Right lobe of liver (tissue), 6 donors: ENCODE results near the gene ENTPD1. TPM values are rescaled to one million over a fixed set of nuclear protein-coding genes. Genes with fewer than 3 reads are reported as not detected.
"Not testable (repeated sequence)": the region's sequence is repeated elsewhere in the genome, so short reads cannot be mapped to it uniquely, and the experiment has no call there.

Source experiments
- ATAC-seq, 4 donors: fragments of 200-7000 bp; cut with Tn5 transposase; one replicate each; pipeline ENCODE4 v1.9.1; 2020; ENCODE audit warnings: mild to moderate bottlenecking in 4 of 4, moderate library complexity in 4 of 4
- DNase-seq, 3 donors: peaks; one replicate each; pipeline ENCODE4 v3.0.0-alpha.2; 2020
- H3K27ac ChIP-seq, 3 donors: fragments of 200-600 bp; one replicate each; pipeline ENCODE4 v1.8.0; 2022
- H3K27me3 ChIP-seq, 2 donors: fragments of 200-600 bp; one replicate each; pipeline ENCODE4 v1.8.0; 2022
- H3K36me3 ChIP-seq, 4 donors: fragments of 200-600 bp; sonication (generic) in 1 of 4; one replicate each; pipeline versions ENCODE4 v1.5.1 to v1.8.0; 2017 to 2022; ENCODE audit warnings: control low read depth in 1 of 4
- H3K4me1 ChIP-seq, 4 donors: fragments of 200-600 bp; sonication (generic) in 1 of 4; one replicate each; pipeline versions ENCODE4 v1.5.1 to v1.8.0; 2017 to 2022; ENCODE audit warnings: control low read depth in 1 of 4
- H3K4me3 ChIP-seq, 3 donors: fragments of 200-600 bp; one replicate each; pipeline ENCODE4 v1.8.0; 2022
- H3K9me3 ChIP-seq, 4 donors: fragments of 200-600 bp; sonication (generic) in 1 of 4; one replicate each; pipeline versions ENCODE4 v1.5.1 to v1.8.0; 2017 to 2022; ENCODE audit warnings: control low read depth in 1 of 4
- CTCF ChIP-seq, 4 donors: fragments of 200-600 bp in 3 of 4; fragments of 450-650 bp in 1 of 4; IDR thresholded peaks; one replicate each; pipeline versions ENCODE4 v1.5.1 to v1.8.0; 2016 to 2022; ENCODE audit warnings: antibody characterized with exemption in 4 of 4, mild to moderate bottlenecking in 2 of 4
- POLR2A ChIP-seq: fragments of 450-650 bp; IDR thresholded peaks from one replicate; pipeline ENCODE4 v1.6.1; 2017; ENCODE audit warnings: antibody characterized with exemption, mild to moderate bottlenecking
- WGBS: methylation state at CpG from one replicate; pipeline ENCODE4 v1.1.6; 2018; ENCODE audit warnings: low coverage, low lambda C conversion rate; ENCODE audit not compliant: insufficient coverage; ENCODE audit errors: missing lambda C conversion rate; 5-methylcytosine and 5-hydroxymethylcytosine counted together
- intact Hi-C, 2 donors: fragments of 100-400 bp; cut with DNase I; formaldehyde crosslinking; loops; one replicate each; pipeline versions ENCODE4 v1.11.2 to v1.14.1; 2022
- total RNA-seq, 6 experiments: library from RNA; depleted of rRNA in 2 of 6; stranded (reverse); fragments of >200 nt in 2 of 6; fragmentation: NEBNext Ultra II Directional in 3 of 6; extraction: Animal tissue kit (Norgen Biotek cat#: 25700) in 3 of 6; gene quantifications; one replicate each; pipeline versions ENCODE4 v1.1.0 to v1.2.4, GENCODE V29; 2016 to 2023
- donor health status: DM: no; HTN: yes; CAD: no.
- donor health status: DM: no; HTN: no; CAD: no.
- donor health status: DM: no; HTN: no; CAD: no.
- donor health status: DM: no; HTN: yes; CAD: no.
- donor health status: DM: no; HTN: yes; CAD: no.

The ENTPD1 gene
- total RNA-seq, 6 experiments from 2014 or later, result 1.8 to 4.7 (median 3.6) TPM

DNA sequence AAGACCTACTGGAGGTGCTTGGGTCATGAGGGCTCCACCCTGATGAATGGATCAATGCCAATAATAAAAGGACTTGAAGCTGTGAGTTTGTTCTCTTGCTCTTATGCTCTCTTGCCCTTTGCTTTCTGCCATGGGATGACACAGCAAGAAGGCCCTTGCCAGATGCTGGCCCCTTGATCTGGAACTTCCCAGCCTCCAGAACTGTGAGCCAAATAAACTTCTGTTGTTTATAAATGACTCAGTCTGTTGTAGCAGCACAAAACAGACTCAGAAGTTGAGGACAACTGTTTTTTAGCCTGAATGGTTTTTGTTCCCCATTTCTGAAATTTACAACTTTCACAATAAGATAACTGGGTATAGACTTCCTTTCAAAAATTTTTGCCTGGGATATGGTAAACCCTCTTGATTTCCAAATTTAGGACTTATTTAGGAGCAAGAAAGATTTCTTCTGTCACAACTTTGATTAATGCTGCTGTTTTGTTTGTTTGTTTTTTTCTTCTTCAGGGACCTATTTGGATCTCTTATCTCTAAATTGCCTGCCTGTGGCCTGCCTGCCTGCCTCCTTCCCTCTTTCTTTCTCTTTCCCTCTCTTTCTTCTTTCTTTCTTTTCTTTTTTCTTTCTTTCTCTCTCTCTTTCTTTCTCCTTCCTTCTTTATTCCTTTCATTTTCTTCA, 12.1 kb downstream of the ENTPD1 start:
- intact Hi-C loops, result no loop called here
- no peak overlapping the region for H3K27ac ChIP-seq
- H3K36me3 ChIP-seq, result no peaks in the 10 kb centered on the region
- TF ChIP-seq CTCF (IDR thresholded peaks at IDR 0.05) (no peak), POLR2A (no peak)
- no peaks in the 10 kb centered on the region for H3K27me3 ChIP-seq
- no peaks in the 10 kb centered on the region for H3K9me3 ChIP-seq
- DNase-seq, result no peak
- peak; percentile 45 to 65 (median 52) for ATAC-seq
- no peaks in the 10 kb centered on the region for H3K4me1 ChIP-seq
- H3K4me3 ChIP-seq, result no peak overlapping the region

- Histone ChIP-seq H3K9me3 (no peaks in the 10 kb centered on the region), H3K36me3 (no peaks in the 10 kb centered on the region), H3K4me1 (no peaks in the 10 kb centered on the region), H3K4me3 (no peak overlapping the region), H3K27ac (no peak overlapping the region), H3K27me3 (no peaks in the 10 kb centered on the region)
- TF ChIP-seq POLR2A (no peak), CTCF (IDR thresholded peaks at IDR 0.05) (no peak)
- ATAC-seq (no peak), DNase-seq (no peak)
- intact Hi-C loops, result no loop called here
- WGBS, result 64% methylated on average over 4 of the region's 4 CpGs
Observed at GRCh38 chr10:95770084-95770720, 14.2 kb downstream of the ENTPD1 start.

DNA sequence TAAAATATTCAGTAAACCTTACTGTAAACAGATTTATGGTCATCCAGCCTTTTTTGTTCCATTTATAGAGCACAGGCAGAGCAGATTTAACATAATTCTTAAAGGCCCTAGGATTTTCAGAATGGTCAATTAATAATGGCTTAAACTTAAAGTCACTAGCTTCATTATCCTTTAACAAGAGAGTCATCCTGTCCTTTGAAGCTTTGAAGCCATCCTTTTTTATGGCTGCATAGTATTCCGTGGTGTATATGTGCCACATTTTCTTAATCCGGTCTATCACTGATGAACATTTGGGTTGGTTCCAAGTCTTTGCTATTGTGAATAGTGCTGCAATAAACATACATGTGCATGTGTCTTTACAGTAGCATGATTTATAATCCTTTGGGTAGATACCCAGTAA, 17.5 kb downstream of the ENTPD1 start:
- H3K27ac ChIP-seq, H3K27me3 ChIP-seq, H3K4me1 ChIP-seq, H3K9me3 ChIP-seq, intact Hi-C loops, DNase-seq, H3K36me3 ChIP-seq, H3K4me3 ChIP-seq, ATAC-seq: not testable (repeated sequence)
- 57% methylated on average over 2 of the region's 2 CpGs for WGBS

GRCh38 chr10:95777638-95778037, 21.7 kb downstream of the ENTPD1 start:
- not testable (repeated sequence) for H3K4me1 ChIP-seq, ATAC-seq
- 80% methylated on average over 6 of the region's 8 CpGs for WGBS

GRCh38 chr10:95782318-95782717, 26.4 kb downstream of the ENTPD1 start:
- DNase-seq (no peak), ATAC-seq (peak in 2 of 4 donors; percentile 24 to 32)
- Histone ChIP-seq H3K4me3 (no peak overlapping the region), H3K27ac (no peak overlapping the region), H3K36me3 (no peaks in the 10 kb centered on the region), H3K27me3 (no peaks in the 10 kb centered on the region), H3K4me1 (no peaks in the 10 kb centered on the region), H3K9me3 (no peaks in the 10 kb centered on the region)
- 22% methylated on average over 2 of the region's 2 CpGs for WGBS
- TF ChIP-seq CTCF (IDR thresholded peaks at IDR 0.05), result no peak
- TF ChIP-seq POLR2A, result no peak
- intact Hi-C loops, result no loop called here

More at GRCh38 chr10:95777638-95778037, 21.7 kb downstream of the ENTPD1 start:
- DNase-seq, H3K27me3 ChIP-seq, H3K36me3 ChIP-seq, intact Hi-C loops, H3K27ac ChIP-seq, H3K4me3 ChIP-seq, H3K9me3 ChIP-seq: not testable (repeated sequence)
